ENCODE data around the gene CCL21. TPM values are rescaled to one million over a fixed set of nuclear protein-coding genes. Genes with fewer than 3 reads are reported as not detected.
"Not testable (repeated sequence)": the region's sequence is repeated elsewhere in the genome, so short reads cannot be mapped to it uniquely, and the experiment has no call there.

CCL21 gene
- total RNA-seq, 1 donor from 2014 or later, result 174 TPM

DNA sequence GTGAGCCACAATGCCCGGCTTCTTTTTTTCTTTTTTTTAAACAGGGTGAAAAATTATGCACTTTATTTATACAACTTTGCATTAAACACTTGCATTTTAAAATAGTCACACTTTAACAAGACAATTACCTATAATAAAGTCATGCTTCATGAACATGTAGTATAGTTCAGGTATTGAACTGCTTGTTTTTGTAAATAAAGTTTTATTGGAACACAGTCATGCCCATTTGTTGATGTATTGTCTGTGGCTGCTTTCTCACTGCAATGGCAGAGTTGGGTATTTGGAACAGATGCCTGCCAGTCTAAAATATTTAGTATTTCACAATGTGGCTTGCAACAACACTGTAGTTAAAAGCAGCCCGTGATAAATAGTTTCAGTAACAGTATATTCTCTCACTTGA is 32.8 kb upstream of the CCL21 start:
- Histone ChIP-seq H3K4me1 (peaks cover 9% of the 10 kb centered on the region), H3K36me3 (no peaks in the 10 kb centered on the region), H3K27ac (no peak overlapping the region), H3K9me3 (no peaks in the 10 kb centered on the region), H3K4me3 (no peak overlapping the region), H3K27me3 (no peaks in the 10 kb centered on the region)
- intact Hi-C loops (cut with DNase I), result no loop called here
- DNase-seq (ENCODE audit: extremely low spot score in 2 of 2), result no peak
- TF ChIP-seq, protein P1, sequence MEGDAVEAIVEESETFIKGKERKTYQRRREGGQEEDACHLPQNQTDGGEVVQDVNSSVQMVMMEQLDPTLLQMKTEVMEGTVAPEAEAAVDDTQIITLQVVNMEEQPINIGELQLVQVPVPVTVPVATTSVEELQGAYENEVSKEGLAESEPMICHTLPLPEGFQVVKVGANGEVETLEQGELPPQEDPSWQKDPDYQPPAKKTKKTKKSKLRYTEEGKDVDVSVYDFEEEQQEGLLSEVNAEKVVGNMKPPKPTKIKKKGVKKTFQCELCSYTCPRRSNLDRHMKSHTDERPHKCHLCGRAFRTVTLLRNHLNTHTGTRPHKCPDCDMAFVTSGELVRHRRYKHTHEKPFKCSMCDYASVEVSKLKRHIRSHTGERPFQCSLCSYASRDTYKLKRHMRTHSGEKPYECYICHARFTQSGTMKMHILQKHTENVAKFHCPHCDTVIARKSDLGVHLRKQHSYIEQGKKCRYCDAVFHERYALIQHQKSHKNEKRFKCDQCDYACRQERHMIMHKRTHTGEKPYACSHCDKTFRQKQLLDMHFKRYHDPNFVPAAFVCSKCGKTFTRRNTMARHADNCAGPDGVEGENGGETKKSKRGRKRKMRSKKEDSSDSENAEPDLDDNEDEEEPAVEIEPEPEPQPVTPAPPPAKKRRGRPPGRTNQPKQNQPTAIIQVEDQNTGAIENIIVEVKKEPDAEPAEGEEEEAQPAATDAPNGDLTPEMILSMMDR (IDR thresholded peaks at IDR 0.05), result no peak
- TF ChIP-seq POLR2AphosphoS5 (IDR thresholded peaks at IDR 0.05; ENCODE audit: insufficient read depth in 1 of 2, low read depth in 1 of 2) (no peak), POLR2A (IDR thresholded peaks at IDR 0.05) (no peak)

DNA sequence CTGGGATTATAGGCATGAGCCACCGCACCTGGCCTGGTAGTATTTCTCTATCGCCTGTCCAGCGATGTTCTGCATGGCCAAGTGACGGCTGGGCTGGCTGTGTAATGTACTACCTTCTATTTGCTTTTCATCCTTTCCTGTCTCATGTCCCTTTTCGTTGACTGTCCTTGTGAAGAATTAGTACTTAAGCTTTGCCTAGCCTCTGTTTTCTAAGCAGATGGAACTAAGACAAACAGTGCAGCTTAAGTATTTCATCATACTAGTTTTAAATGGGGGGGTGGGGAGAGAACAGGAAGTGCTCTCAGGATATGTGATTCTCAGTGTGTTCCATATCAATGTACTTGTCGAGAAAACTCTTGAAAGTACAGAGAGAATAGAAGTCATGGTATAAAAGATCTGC is 31.7 kb upstream of the CCL21 start:
- peaks cover 9% of the 10 kb centered on the region for H3K4me1 ChIP-seq
- no peak for TF ChIP-seq POLR2A (IDR thresholded peaks at IDR 0.05)
- H3K9me3 ChIP-seq, result no peaks in the 10 kb centered on the region
- H3K36me3 ChIP-seq, result no peaks in the 10 kb centered on the region
- no peaks in the 10 kb centered on the region for H3K27me3 ChIP-seq
- DNase-seq (ENCODE audit: extremely low spot score in 2 of 2), result no peak
- intact Hi-C loops (cut with DNase I), result no loop called here
- no peak overlapping the region for H3K27ac ChIP-seq
- no peak overlapping the region for H3K4me3 ChIP-seq

DNA sequence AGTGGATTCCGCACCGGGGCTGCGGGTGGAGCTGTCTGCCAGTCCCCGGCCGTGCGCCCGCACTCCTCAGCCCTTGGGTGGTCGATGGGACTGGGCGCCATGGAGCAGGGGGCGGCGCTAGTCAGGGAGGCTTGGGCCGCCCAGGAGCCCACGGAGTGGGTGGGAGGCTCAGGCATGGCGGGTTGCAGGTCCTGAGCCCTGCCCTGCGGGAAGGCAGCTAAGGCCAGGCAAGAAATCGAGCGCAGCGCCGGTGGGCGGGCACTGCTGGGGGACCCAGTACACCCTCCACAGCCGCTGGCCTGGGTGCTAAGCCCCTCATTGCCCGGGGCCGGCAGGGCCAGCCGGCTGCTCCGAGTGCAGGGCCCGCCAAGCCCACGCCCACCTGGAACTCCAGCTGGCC is 30.2 kb upstream of the CCL21 start:
- not testable (repeated sequence) for H3K27ac ChIP-seq, H3K4me3 ChIP-seq

DNA sequence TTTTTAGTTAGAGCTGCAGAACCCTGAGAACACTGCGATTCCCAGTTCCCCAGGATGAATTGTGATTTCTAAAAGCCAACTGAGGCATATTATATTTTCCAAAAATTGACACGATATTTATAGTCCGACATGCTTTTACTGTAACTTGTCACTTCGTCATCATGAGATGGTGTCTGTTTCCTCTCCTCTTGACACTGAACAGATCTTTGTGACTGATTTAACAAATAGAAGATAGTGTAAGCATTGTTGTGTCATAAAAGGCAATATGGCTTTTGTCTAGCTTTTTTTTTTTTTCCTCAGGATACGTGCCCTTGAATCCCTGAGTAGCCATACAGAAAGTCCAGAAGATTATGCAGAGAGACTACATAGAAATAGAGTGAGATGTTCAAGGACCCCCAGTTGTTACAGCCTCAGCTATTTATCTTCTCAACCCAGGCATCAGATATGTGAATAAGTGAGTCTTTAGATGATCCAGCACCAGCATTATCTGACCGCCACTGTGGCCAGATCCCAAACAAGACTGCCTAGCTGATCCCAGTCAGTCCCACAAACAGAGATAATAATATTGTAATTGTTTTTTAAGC is 27.8 kb upstream of the CCL21 start:
- no peaks in the 10 kb centered on the region for H3K36me3 ChIP-seq
- no peak overlapping the region for H3K27ac ChIP-seq
- DNase-seq (ENCODE audit: extremely low spot score in 2 of 2), result no peak
- no peaks in the 10 kb centered on the region for H3K27me3 ChIP-seq
- no peak for TF ChIP-seq POLR2A (IDR thresholded peaks at IDR 0.05)
- TF ChIP-seq POLR2AphosphoS5 (IDR thresholded peaks at IDR 0.05; ENCODE audit: insufficient read depth in 1 of 2, low read depth in 1 of 2), result no peak
- TF ChIP-seq, protein P1 (IDR thresholded peaks at IDR 0.05), result no peak
- no peaks in the 10 kb centered on the region for H3K4me1 ChIP-seq
- H3K9me3 ChIP-seq, result no peaks in the 10 kb centered on the region
- no peak overlapping the region for H3K4me3 ChIP-seq
- intact Hi-C loops (cut with DNase I), result no loop called here

More for the DNA sequence above, 30.2 kb upstream of the CCL21 start:
- H3K9me3 ChIP-seq; intact Hi-C loops (cut with DNase I); H3K27me3 ChIP-seq; DNase-seq (ENCODE audit: extremely low spot score in 2 of 2); H3K36me3 ChIP-seq; H3K4me1 ChIP-seq: not testable (repeated sequence)

DNA sequence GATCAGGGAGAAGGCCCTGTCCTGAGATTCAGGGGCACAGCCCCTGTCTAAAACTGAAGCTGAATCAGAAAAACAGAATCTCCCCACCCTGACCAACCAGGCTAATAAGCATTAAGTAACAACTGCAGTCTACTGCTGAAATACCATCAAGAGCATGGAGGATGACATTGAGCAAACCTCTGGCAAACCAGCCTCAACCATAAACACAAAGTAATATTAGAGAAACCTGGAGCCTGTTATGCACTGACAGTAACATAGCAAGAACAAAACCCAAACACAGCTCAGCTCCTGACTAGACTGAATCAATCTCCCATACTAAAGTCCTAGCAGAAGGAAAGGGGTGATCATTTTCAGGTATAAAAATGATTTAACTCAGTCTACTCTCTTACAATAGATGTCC is 24.8 kb upstream of the CCL21 start:
- intact Hi-C loops (cut with DNase I), result no loop called here

DNA sequence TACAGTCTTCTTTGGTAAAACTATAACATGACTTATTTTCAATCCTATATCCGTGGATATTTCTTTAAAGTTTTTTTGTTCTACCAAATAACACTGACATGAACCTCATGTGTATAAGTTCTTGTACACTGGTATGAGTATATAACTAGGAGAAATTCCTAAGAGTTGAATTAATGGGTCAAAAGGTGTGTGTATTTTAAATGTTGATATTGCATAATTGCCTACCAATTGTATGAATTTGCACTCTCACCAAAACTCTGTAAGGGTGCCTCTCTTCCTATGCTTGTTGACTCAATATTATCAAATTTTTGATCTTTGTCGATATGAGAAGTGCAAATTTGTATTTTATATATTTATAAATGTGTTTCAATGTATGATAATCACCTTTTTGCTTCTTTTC is 22.9 kb upstream of the CCL21 start:
- Histone ChIP-seq H3K27ac (no peak overlapping the region), H3K27me3 (no peaks in the 10 kb centered on the region), H3K4me3 (no peak overlapping the region), H3K4me1 (no peaks in the 10 kb centered on the region), H3K9me3 (no peaks in the 10 kb centered on the region), H3K36me3 (no peaks in the 10 kb centered on the region)
- TF ChIP-seq, protein P1 (IDR thresholded peaks at IDR 0.05), result no peak
- TF ChIP-seq POLR2A (IDR thresholded peaks at IDR 0.05), result no peak
- TF ChIP-seq POLR2AphosphoS5 (IDR thresholded peaks at IDR 0.05; ENCODE audit: insufficient read depth in 1 of 2, low read depth in 1 of 2), result no peak
- intact Hi-C loops (cut with DNase I), result no loop called here
- DNase-seq (ENCODE audit: extremely low spot score in 2 of 2), result no peak

More for the DNA sequence above, 24.8 kb upstream of the CCL21 start:
- Histone ChIP-seq H3K27me3 (no peaks in the 10 kb centered on the region), H3K9me3 (no peaks in the 10 kb centered on the region), H3K4me1 (no peaks in the 10 kb centered on the region), H3K27ac (no peak overlapping the region), H3K36me3 (no peaks in the 10 kb centered on the region), H3K4me3 (no peak overlapping the region)
- DNase-seq (ENCODE audit: extremely low spot score in 2 of 2), result no peak
- TF ChIP-seq POLR2A (IDR thresholded peaks at IDR 0.05) (no peak), POLR2AphosphoS5 (IDR thresholded peaks at IDR 0.05; ENCODE audit: insufficient read depth in 1 of 2, low read depth in 1 of 2) (no peak)
- TF ChIP-seq, protein P1 (IDR thresholded peaks at IDR 0.05), result no peak

All from vagina (tissue), 2 donors.